GM18868 (cell line): ENCODE data around the gene LANCL1.

Source experiments
- ATAC-seq: cut with Tn5 transposase; IDR thresholded peaks from one replicate; pipeline ENCODE4 v1.9.1; 2021; ENCODE audit warnings: mild to moderate bottlenecking, moderate library complexity; ENCODE audit not compliant: unreplicated experiment

The LANCL1 gene

GRCh38 chr2:210412660-210413059 lies 63.9 kb downstream of the LANCL1 start:
- ATAC-seq: no peak

- no peak for ATAC-seq
Observed at GRCh38 chr2:210410542-210410941, 66.0 kb downstream of the LANCL1 start.

GRCh38 chr2:210399440-210400041 lies 77.0 kb downstream of the LANCL1 start:
- ATAC-seq: peak; percentile 48

- no peak for ATAC-seq
Observed at GRCh38 chr2:210392469-210392881, 84.1 kb downstream of the LANCL1 start.

GRCh38 chr2:210389856-210390255 lies 86.7 kb downstream of the LANCL1 start:
- no peak for ATAC-seq

DNA sequence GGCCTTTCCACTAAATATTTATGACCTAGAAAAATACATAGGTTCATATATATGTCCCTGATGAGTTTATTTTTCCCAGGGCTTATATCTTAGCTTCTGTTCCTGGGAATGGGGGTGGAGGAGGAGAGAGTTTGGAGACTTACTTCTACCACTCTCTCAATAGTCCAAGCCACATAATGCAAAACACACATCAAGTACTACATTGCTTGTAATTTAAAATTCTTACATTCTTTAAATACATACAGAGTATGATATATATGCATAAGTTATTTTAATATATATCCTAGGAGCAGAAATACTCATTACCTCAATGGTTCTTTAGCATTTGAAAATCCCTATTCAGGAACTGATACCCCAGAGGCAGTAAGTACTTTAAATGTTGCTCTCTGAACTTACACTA lies 88.4 kb downstream of the LANCL1 start:
- no peak for ATAC-seq

GRCh38 chr2:210387074-210387473 lies 89.5 kb downstream of the LANCL1 start:
- no peak for ATAC-seq
